ENCODE data around the gene LCK. TPM values are rescaled to one million over a fixed set of nuclear protein-coding genes. Genes with fewer than 3 reads are reported as not detected.

LCK gene
- total and polyA plus RNA-seq, 9 of the 15 experiments (the other 6 are each of a cell fraction or from before 2014, with no cell fraction given), result 0.04 to 0.47 (median 0.13) TPM; not detected in 6

GRCh38 chr1:32215629-32216480 lies 35.2 kb upstream of the LCK start (continued):
- TF ChIP-seq, protein P1, sequence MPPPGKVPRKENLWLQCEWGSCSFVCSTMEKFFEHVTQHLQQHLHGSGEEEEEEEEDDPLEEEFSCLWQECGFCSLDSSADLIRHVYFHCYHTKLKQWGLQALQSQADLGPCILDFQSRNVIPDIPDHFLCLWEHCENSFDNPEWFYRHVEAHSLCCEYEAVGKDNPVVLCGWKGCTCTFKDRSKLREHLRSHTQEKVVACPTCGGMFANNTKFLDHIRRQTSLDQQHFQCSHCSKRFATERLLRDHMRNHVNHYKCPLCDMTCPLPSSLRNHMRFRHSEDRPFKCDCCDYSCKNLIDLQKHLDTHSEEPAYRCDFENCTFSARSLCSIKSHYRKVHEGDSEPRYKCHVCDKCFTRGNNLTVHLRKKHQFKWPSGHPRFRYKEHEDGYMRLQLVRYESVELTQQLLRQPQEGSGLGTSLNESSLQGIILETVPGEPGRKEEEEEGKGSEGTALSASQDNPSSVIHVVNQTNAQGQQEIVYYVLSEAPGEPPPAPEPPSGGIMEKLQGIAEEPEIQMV (tag; conservative IDR thresholded peaks at IDR 0.05; ENCODE audit: low read depth), result no peak
- no peak for TF ChIP-seq RHOXF2B (CRISPR knock-in tag; conservative IDR thresholded peaks at IDR 0.05)
- TF ChIP-seq, protein P2, sequence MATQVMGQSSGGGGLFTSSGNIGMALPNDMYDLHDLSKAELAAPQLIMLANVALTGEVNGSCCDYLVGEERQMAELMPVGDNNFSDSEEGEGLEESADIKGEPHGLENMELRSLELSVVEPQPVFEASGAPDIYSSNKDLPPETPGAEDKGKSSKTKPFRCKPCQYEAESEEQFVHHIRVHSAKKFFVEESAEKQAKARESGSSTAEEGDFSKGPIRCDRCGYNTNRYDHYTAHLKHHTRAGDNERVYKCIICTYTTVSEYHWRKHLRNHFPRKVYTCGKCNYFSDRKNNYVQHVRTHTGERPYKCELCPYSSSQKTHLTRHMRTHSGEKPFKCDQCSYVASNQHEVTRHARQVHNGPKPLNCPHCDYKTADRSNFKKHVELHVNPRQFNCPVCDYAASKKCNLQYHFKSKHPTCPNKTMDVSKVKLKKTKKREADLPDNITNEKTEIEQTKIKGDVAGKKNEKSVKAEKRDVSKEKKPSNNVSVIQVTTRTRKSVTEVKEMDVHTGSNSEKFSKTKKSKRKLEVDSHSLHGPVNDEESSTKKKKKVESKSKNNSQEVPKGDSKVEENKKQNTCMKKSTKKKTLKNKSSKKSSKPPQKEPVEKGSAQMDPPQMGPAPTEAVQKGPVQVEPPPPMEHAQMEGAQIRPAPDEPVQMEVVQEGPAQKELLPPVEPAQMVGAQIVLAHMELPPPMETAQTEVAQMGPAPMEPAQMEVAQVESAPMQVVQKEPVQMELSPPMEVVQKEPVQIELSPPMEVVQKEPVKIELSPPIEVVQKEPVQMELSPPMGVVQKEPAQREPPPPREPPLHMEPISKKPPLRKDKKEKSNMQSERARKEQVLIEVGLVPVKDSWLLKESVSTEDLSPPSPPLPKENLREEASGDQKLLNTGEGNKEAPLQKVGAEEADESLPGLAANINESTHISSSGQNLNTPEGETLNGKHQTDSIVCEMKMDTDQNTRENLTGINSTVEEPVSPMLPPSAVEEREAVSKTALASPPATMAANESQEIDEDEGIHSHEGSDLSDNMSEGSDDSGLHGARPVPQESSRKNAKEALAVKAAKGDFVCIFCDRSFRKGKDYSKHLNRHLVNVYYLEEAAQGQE (IDR thresholded peaks at IDR 0.05; ENCODE audit: borderline replicate concordance), result peak; percentile 88
- TF ChIP-seq, protein P2 (CRISPR knock-in tag; IDR thresholded peaks at IDR 0.05; ENCODE audit: low read depth), result no peak
- 0 out of 2 replicates have a peak, but pooled peaks have one; percentile 17 for TF ChIP-seq TEAD4 (IDR thresholded peaks at IDR 0.05; ENCODE audit: low read length)
- TF ChIP-seq TEAD4 (CRISPR knock-in tag; IDR thresholded peaks at IDR 0.05; ENCODE audit: borderline replicate concordance), result no peak
- no peak for TF ChIP-seq RFX5 (IDR thresholded peaks at IDR 0.05; ENCODE audit: low read depth, low read length)
- TF ChIP-seq ZNF696 (CRISPR knock-in tag; conservative IDR thresholded peaks at IDR 0.05), result no peak
- TF ChIP-seq ZFX (CRISPR knock-in tag; IDR thresholded peaks at IDR 0.05), result peak; percentile 44
- no peak for TF ChIP-seq ZNF778 (CRISPR knock-in tag; IDR thresholded peaks at IDR 0.05)
- no peak for TF ChIP-seq MEF2A (IDR thresholded peaks at IDR 0.05; ENCODE audit: control insufficient read depth, low read depth, low read length)
- TF ChIP-seq ZNF133 (CRISPR knock-in tag; IDR thresholded peaks at IDR 0.05), result no peak
- TF ChIP-seq PTRF (tag; IDR thresholded peaks at IDR 0.05), result no peak
- no peak for TF ChIP-seq MIER1 (IDR thresholded peaks at IDR 0.05; ENCODE audit: low read depth)
- no peak for TF ChIP-seq ZNF140 (CRISPR knock-in tag; IDR thresholded peaks at IDR 0.05)

Data from K562 (cell line).